ENCODE results near the gene UQCRQ.

DNA sequence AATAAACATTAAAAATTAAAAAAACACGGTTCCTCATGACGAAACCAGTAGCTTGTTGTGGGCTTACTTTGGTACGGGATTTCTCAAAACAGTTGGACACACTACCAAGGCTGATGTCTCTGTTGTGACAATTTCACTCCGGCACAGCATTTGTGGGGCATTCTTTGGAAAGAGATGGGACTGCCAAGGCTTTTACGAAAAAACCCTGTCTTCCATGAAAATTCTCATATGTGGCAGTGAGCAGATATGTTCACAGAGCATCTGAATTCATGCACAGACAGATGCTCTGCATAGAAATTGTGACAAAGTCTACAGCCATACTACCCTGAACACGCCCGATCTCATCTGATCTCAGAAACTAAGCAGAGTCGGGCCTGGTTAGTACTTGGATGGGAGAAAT lies 18.2 kb upstream of the UQCRQ start:
- TF ChIP-seq CTCF (IDR thresholded peaks at IDR 0.05) (no peak), POLR2A (IDR thresholded peaks at IDR 0.05) (no peak)

Measured in esophagus squamous epithelium (tissue), 4 donors.